Endothelial cell of umbilical vein (primary cell): ENCODE results near the gene RHEBL1. TPM values are rescaled to one million over a fixed set of nuclear protein-coding genes. Genes with fewer than 3 reads are reported as not detected.

Experiments
- BruUV-seq: library from RNA; stranded (reverse); fragments of 400-500 nt; replicated peaks from 2 replicates; lab custom pipeline; 2021; lab: Mats Ljungman, UMichigan
- CTCF ChIA-PET: fragments of 300-600, 350-600 bp; sonication (Branson Sonifier 250); formaldehyde crosslinking; loops from one replicate; lab custom pipeline; 2021; ENCODE audit warnings: antibody characterized with exemption, inconsistent platforms; lab: Charles Lee
- POLR2A ChIA-PET: fragments of 300-600, 350-600 bp; sonication (Branson Sonifier 250); formaldehyde crosslinking; loops from one replicate; lab custom pipeline; 2021; ENCODE audit warnings: antibody characterized with exemption, inconsistent platforms; lab: Charles Lee
- DNase-seq: peaks from one replicate; pipeline ENCODE4 v3.0.0-alpha.2; 2011; ENCODE audit warnings: low read depth, low spot score
- FAIRE-seq: peaks from 2 replicates; lab custom pipeline; 2011; peaks lifted over from hg19 to GRCh38; lab: Jason Lieb, UNC
- H2AFZ ChIP-seq: 2 replicates; pipeline ENCODE4 v1.6.0; 2012; ENCODE audit warnings: low read depth, low read length, control low read depth, inconsistent platforms
- H3K27ac ChIP-seq: 2 replicates; pipeline ENCODE4 v1.5.1; 2011; ENCODE audit warnings: low read depth, mild to moderate bottlenecking, control low read depth, low read length, moderate library complexity; ENCODE audit not compliant: insufficient read depth
- H3K27me3 ChIP-seq, 2 experiments: 2 replicates each; pipeline versions ENCODE4 v1.6.0 to v1.6.1; 2011; ENCODE audit warnings: low read length in 2 of 2, mixed read lengths in 1 of 2; ENCODE audit not compliant: control insufficient read depth in 2 of 2, insufficient read depth in 2 of 2
- H3K36me3 ChIP-seq, 2 experiments: 2 replicates in 1 of 2; 3 replicates in 1 of 2; pipeline ENCODE4 v1.5.1; 2011; ENCODE audit warnings: low read length in 2 of 2, mild to moderate bottlenecking in 1 of 2, moderate library complexity in 1 of 2; ENCODE audit not compliant: control insufficient read depth in 2 of 2, insufficient read depth in 2 of 2; ENCODE audit errors: extremely low read depth in 1 of 2
- H3K4me1 ChIP-seq: 3 replicates; pipeline ENCODE4 v1.5.1; 2011; ENCODE audit warnings: mild to moderate bottlenecking, low read length; ENCODE audit not compliant: control insufficient read depth, insufficient read depth; ENCODE audit errors: extremely low read depth
- H3K4me2 ChIP-seq: 2 replicates; pipeline ENCODE4 v1.6.1; 2011; ENCODE audit warnings: low read length, control low read depth, mixed read lengths; ENCODE audit not compliant: insufficient read depth
- H3K4me3 ChIP-seq, 3 experiments: fragments of 200-600 bp in 1 of 3; sonication (generic), shearing (Covaris generic) in 1 of 3; replicated peaks in 1 of 3; 2 replicates each; pipeline ENCODE4 v1.5.1; 2011 to 2016; ENCODE audit warnings: control low read depth in 3 of 3, low read length in 3 of 3, mild to moderate bottlenecking in 2 of 3, inconsistent platforms in 1 of 3, low read depth in 1 of 3, moderate library complexity in 1 of 3; ENCODE audit not compliant: insufficient read depth in 1 of 3
- H3K79me2 ChIP-seq: 2 replicates; pipeline ENCODE4 v1.6.0; 2012; ENCODE audit warnings: low read length, inconsistent platforms; ENCODE audit not compliant: control insufficient read depth, insufficient read depth
- H3K9ac ChIP-seq: replicated peaks from 2 replicates; pipeline ENCODE3; 2011; ENCODE audit warnings: low read length, control low read depth; ENCODE audit not compliant: insufficient read depth; ENCODE audit errors: extremely low read depth
- H3K9me1 ChIP-seq: replicated peaks from 3 replicates; pipeline ENCODE4 v1.6.0; 2011; ENCODE audit warnings: mild to moderate bottlenecking, low read length; ENCODE audit not compliant: control insufficient read depth, insufficient read depth; ENCODE audit errors: extremely low read depth
- H3K9me3 ChIP-seq: replicated peaks from 2 replicates; pipeline ENCODE4 v1.5.1; 2012; ENCODE audit warnings: low read length, inconsistent platforms; ENCODE audit not compliant: control insufficient read depth, insufficient read depth
- H4K20me1 ChIP-seq: replicated peaks from 2 replicates; pipeline ENCODE3; 2011; ENCODE audit warnings: mild to moderate bottlenecking, low read length; ENCODE audit not compliant: control insufficient read depth, insufficient read depth; ENCODE audit errors: extremely low read depth
- EZH2 ChIP-seq: IDR thresholded peaks from 2 replicates; pipeline ENCODE4 v1.6.1; 2012; ENCODE audit warnings: borderline replicate concordance, low read depth, mild to moderate bottlenecking, moderate library complexity, low read length, inconsistent platforms; ENCODE audit not compliant: severe bottlenecking
- FOS ChIP-seq: IDR thresholded peaks from 2 replicates; pipeline ENCODE4 v1.6.1; 2011; ENCODE audit warnings: mild to moderate bottlenecking, low read length, moderate library complexity, borderline replicate concordance; ENCODE audit not compliant: insufficient read depth
- GATA2 ChIP-seq: IDR thresholded peaks from 2 replicates; pipeline ENCODE4 v1.7.0; 2011; ENCODE audit warnings: low read depth, mild to moderate bottlenecking, moderate library complexity, mixed read lengths, low read length; ENCODE audit not compliant: insufficient read length, insufficient read depth
- POLR2AphosphoS5 ChIP-seq: IDR thresholded peaks from 2 replicates; pipeline ENCODE4 v1.6.1; 2012; ENCODE audit warnings: low read depth, mild to moderate bottlenecking, control low read depth, low read length, moderate library complexity; ENCODE audit not compliant: insufficient read depth
- dilution Hi-C: fragments of 300-500 bp; cut with MboI; formaldehyde crosslinking; loops from one replicate; pipeline ENCODE4 v1.15.0; 2019; ENCODE audit warnings: low sequenced_read_pairs; ENCODE audit not compliant: extremely low pct_ligation_motif_present
- intact Hi-C: fragments of 100-400 bp; cut with micrococcal nuclease; formaldehyde crosslinking; loops from one replicate; pipeline ENCODE4 v1.10.0; 2022
- polyA plus RNA-seq, 4 experiments: library from polyadenylated mRNA; depleted of rRNA in 3 of 4; stranded (reverse) in 3 of 4; unstranded in 1 of 4; fragments of >200 nt; gene quantifications; 2 replicates each; pipeline versions ENCODE4 v1.2.1 to v1.2.3, GENCODE V29; 2011 to 2012; ENCODE audit warnings: missing spikeins in 1 of 4
- total RNA-seq: library from RNA; stranded (reverse); gene quantifications from 2 replicates; pipeline ENCODE4 v1.2.3, GENCODE V29; 2021
- TF ChIP-seq, protein P1 (sequence below), 2 donors: IDR thresholded peaks; 1 replicate in 1 of 2; 2 replicates in 1 of 2; pipeline ENCODE4 v1.5.1; 2011; ENCODE audit warnings: low read length in 2 of 2, mild to moderate bottlenecking in 2 of 2, moderate library complexity in 2 of 2, control low read depth in 1 of 2, inconsistent platforms in 1 of 2, low read depth in 1 of 2; ENCODE audit not compliant: insufficient read depth in 1 of 2; ENCODE audit errors: extremely low read depth in 1 of 2

RHEBL1 gene
- total and polyA plus RNA-seq, 2 donors (not counting 3 experiments of a cell fraction or from before 2014, with no cell fraction given) = 2.6 to 2.7 TPM

DNA sequence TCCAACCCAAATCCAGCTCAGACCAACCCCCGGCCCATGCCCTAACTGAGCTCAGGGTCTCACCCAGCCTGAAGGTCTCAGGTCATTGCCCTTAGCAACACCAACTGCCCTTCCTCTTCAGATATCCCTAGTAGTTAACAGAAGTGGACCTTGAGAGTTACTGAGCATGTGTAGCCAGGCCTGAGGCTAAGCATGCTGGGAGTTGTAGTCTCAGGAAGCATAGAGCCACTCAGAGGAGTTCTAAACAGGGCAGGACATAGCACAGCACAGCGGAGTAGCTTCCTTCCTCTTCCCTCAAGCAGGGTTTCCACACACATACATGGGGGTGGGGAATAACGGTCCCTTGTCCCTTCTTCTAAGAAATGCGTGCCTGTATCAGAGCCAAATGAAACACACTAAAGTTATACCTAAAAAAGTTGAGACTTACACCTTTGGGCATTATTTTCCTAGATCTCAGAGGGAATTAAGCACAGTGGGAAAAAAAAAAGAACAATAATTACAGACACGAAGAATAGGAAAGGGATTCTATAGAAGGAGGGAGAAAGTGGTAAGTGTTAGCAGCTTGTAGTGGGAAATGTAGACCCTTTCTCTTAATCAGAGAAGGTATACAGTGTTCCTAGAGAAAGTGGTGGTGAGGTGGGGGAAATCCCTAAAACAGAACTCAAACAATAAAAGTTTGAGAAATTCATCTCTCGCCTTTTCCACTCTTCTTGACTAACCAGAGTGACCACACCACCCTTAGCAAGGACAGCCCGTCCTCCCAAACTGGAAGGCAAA lies 13.6 kb downstream of the RHEBL1 start:
- Histone ChIP-seq H3K27ac (no peak overlapping the region), H4K20me1 (peaks cover 7% of the 10 kb centered on the region), H3K27me3 (no peaks in the 10 kb centered on the region), H3K4me1 (peaks cover 34% of the 10 kb centered on the region), H3K79me2 (peaks cover 88% of the 10 kb centered on the region), H3K4me3 (peak overlapping the region in 1 of 3 experiments; percentile 77), H3K9me3 (no peaks in the 10 kb centered on the region), H3K36me3 (peaks cover 22 to 40% of the 10 kb centered on the region in 2 experiments), H3K4me2 (peak overlapping the region; percentile 96), H3K9ac (peak overlapping the region; percentile 8), H2AFZ (no peak overlapping the region), H3K9me1 (no peaks in the 10 kb centered on the region)
- ChIA-PET POLR2A (interaction anchor here (0.7 kb wide), 1 partner anchor 16 kb away, joined by 3 read pairs; no protein-coding TSS in a partner anchor), CTCF (interaction anchor here (0.8 to 3.1 kb wide), 5 partner anchors 14 to 65 kb away, joined by 3 to 10 read pairs (median 4); partner anchors contain the start of gene RHEBL1)
- TF ChIP-seq POLR2AphosphoS5 (peak; percentile 30), EZH2 (no peak)
- BruUV-seq = no TSS peak
- dilution Hi-C loops (no loop called here), intact Hi-C loops (no loop called here)
- DNase-seq = peak; percentile 87
- FAIRE-seq = peak; percentile 99

DNA sequence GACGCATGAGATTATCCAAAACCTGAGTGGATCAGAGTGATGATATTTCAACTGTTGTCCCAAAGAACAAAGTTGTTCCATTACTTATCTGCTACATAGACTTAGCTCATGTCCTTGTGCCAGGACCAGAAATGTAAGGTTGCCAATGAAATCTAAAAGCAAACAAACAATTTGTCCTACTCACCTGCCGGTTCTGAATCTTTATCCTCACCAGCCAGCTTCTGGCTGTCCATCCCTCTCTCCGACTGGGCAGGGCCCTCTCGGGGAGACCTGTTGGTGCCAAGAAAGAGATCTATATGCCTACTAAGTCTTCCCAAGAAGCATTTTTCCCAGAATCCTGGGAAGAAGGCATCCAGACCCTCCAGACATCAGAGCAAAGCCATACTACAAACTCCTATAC lies 14.7 kb downstream of the RHEBL1 start:
- peaks cover 35% of the 10 kb centered on the region for H3K4me1 ChIP-seq
- no peak overlapping the region for H3K27ac ChIP-seq
- no TSS peak for BruUV-seq
- no peak overlapping the region for H3K4me3 ChIP-seq
- H4K20me1 ChIP-seq = peaks cover 7% of the 10 kb centered on the region
- no peak overlapping the region for H2AFZ ChIP-seq
- no peaks in the 10 kb centered on the region for H3K9me1 ChIP-seq
- dilution Hi-C loops (no loop called here), intact Hi-C loops (no loop called here)
- DNase-seq (no peak), FAIRE-seq (no peak)
- CTCF ChIA-PET = interaction anchor here (1.4 kb wide), 1 partner anchor 11 kb away, joined by 9 read pairs; no protein-coding TSS in a partner anchor
- H3K4me2 ChIP-seq = no peak overlapping the region
- POLR2A ChIA-PET = no interaction called here
- H3K79me2 ChIP-seq = peaks cover 88% of the 10 kb centered on the region
- no peak for TF ChIP-seq GATA2
- TF ChIP-seq, protein P1, sequence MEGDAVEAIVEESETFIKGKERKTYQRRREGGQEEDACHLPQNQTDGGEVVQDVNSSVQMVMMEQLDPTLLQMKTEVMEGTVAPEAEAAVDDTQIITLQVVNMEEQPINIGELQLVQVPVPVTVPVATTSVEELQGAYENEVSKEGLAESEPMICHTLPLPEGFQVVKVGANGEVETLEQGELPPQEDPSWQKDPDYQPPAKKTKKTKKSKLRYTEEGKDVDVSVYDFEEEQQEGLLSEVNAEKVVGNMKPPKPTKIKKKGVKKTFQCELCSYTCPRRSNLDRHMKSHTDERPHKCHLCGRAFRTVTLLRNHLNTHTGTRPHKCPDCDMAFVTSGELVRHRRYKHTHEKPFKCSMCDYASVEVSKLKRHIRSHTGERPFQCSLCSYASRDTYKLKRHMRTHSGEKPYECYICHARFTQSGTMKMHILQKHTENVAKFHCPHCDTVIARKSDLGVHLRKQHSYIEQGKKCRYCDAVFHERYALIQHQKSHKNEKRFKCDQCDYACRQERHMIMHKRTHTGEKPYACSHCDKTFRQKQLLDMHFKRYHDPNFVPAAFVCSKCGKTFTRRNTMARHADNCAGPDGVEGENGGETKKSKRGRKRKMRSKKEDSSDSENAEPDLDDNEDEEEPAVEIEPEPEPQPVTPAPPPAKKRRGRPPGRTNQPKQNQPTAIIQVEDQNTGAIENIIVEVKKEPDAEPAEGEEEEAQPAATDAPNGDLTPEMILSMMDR (IDR thresholded peaks at IDR 0.05; ENCODE audit: extremely low read depth in 1 of 2, insufficient read depth in 1 of 2, low read depth in 1 of 2, low read length in 2 of 2) = no peak
- TF ChIP-seq FOS = no peak
- no peaks in the 10 kb centered on the region for H3K9me3 ChIP-seq
- no peaks in the 10 kb centered on the region for H3K27me3 ChIP-seq
- no peak overlapping the region for H3K9ac ChIP-seq
- H3K36me3 ChIP-seq = peaks cover 22 to 50% of the 10 kb centered on the region in 2 experiments
